HEK293 (cell line): ENCODE measurements around the gene LMO7.
A peak's percentile ranks its signal among the peaks of the same experiment; 100 is the strongest.

Experiments
- CTCF ChIA-PET: fragments of 350-600 bp; formaldehyde crosslinking; extraction: SDS; loops from one replicate; lab custom pipeline; 2021; ENCODE audit warnings: antibody characterized with exemption; lab: Yijun Ruan, JAX
- POLR2A ChIA-PET: fragments of 300-600 bp; formaldehyde crosslinking; extraction: SDS; loops from one replicate; lab custom pipeline; 2020; ENCODE audit warnings: antibody characterized with exemption, inconsistent platforms; lab: Yijun Ruan, JAX
- H3K27ac ChIP-seq: fragments of 200-500 bp; sonication (Bioruptor generic); 2 replicates; pipeline ENCODE4 v1.5.1; 2014; ENCODE audit warnings: low read depth, low read length, control low read depth, inconsistent platforms; ENCODE audit errors: extremely low read depth
- H3K36me3 ChIP-seq, 2 experiments: fragments of 200-500 bp in 1 of 2; sonication (Bioruptor generic) in 1 of 2; 1 replicate in 1 of 2; 2 replicates in 1 of 2; pipeline ENCODE4 v1.5.1; 2014 to 2017; ENCODE audit warnings: inconsistent platforms in 2 of 2, low read length in 2 of 2; ENCODE audit not compliant: control insufficient read depth in 2 of 2, insufficient read depth in 1 of 2
- H3K4me1 ChIP-seq: fragments of 200-500 bp; sonication (Bioruptor generic); 2 replicates; pipeline ENCODE4 v1.5.1; 2014; ENCODE audit warnings: mild to moderate bottlenecking, low read length, inconsistent platforms; ENCODE audit not compliant: control insufficient read depth, insufficient read depth
- H3K4me3 ChIP-seq: 2 replicates; pipeline ENCODE4 v1.5.1; 2011; ENCODE audit warnings: low read depth, mild to moderate bottlenecking, control low read depth, low read length, moderate library complexity
- H3K9me3 ChIP-seq: fragments of 200-500 bp; sonication (Bioruptor generic); 2 replicates; pipeline ENCODE4 v1.5.1; 2014; ENCODE audit warnings: low read depth, low read length, inconsistent platforms; ENCODE audit not compliant: control insufficient read depth, insufficient read depth
- ATF2 ChIP-seq: fragments of 450-650 bp; formaldehyde crosslinking; IDR thresholded peaks from 2 replicates; pipeline ENCODE4 v1.5.1; 2016; ENCODE audit warnings: missing biosample characterization, missing genetic modification characterization, low read depth
- GLI4 ChIP-seq: fragments of 450-650 bp; formaldehyde crosslinking; IDR thresholded peaks from 2 replicates; pipeline ENCODE4 v1.5.1; 2016; ENCODE audit warnings: missing biosample characterization, missing genetic modification characterization
- OVOL3 ChIP-seq: fragments of 450-650 bp; formaldehyde crosslinking; IDR thresholded peaks from 2 replicates; pipeline ENCODE4 v1.5.1; 2016; ENCODE audit warnings: missing biosample characterization, missing genetic modification characterization
- SP2 ChIP-seq: fragments of 450-650 bp; formaldehyde crosslinking; IDR thresholded peaks from 2 replicates; pipeline ENCODE4 v1.5.1; 2016; ENCODE audit warnings: missing biosample characterization, missing genetic modification characterization
- ZBTB26 ChIP-seq: fragments of 450-650 bp; formaldehyde crosslinking; optimal IDR thresholded peaks from 2 replicates; pipeline ENCODE3; 2016; ENCODE audit warnings: missing biosample characterization, mild to moderate bottlenecking, missing genetic modification characterization
- ZBTB7A ChIP-seq: fragments of 450-650 bp; formaldehyde crosslinking; IDR thresholded peaks from 2 replicates; pipeline ENCODE4 v1.5.1; 2016; ENCODE audit warnings: low read depth, missing biosample characterization, missing genetic modification characterization
- ZFP3 ChIP-seq: fragments of 450-650 bp; formaldehyde crosslinking; IDR thresholded peaks from 2 replicates; pipeline ENCODE4 v1.5.1; 2016; ENCODE audit warnings: low read depth, missing biosample characterization, missing genetic modification characterization
- ZFP37 ChIP-seq: fragments of 450-650 bp; formaldehyde crosslinking; IDR thresholded peaks from 2 replicates; pipeline ENCODE4 v1.5.1; 2016; ENCODE audit warnings: missing biosample characterization, missing genetic modification characterization
- ZNF146 ChIP-seq: fragments of 450-650 bp; formaldehyde crosslinking; IDR thresholded peaks from 2 replicates; pipeline ENCODE4 v1.5.1; 2016; ENCODE audit warnings: missing biosample characterization, missing genetic modification characterization
- ZNF18 ChIP-seq: fragments of 450-650 bp; formaldehyde crosslinking; IDR thresholded peaks from 2 replicates; pipeline ENCODE4 v1.5.1; 2016; ENCODE audit warnings: missing biosample characterization, missing genetic modification characterization
- ZNF202 ChIP-seq: fragments of 450-650 bp; formaldehyde crosslinking; IDR thresholded peaks from 2 replicates; pipeline ENCODE4 v1.5.1; 2016; ENCODE audit warnings: missing biosample characterization, missing genetic modification characterization, borderline replicate concordance
- ZNF292 ChIP-seq: fragments of 450-650 bp; formaldehyde crosslinking; IDR thresholded peaks from 2 replicates; pipeline ENCODE4 v1.5.1; 2016; ENCODE audit warnings: low read depth, missing biosample characterization, missing genetic modification characterization, borderline replicate concordance
- ZNF341 ChIP-seq: fragments of 450-650 bp; formaldehyde crosslinking; IDR thresholded peaks from 2 replicates; pipeline ENCODE4; 2016; ENCODE audit warnings: low read depth, missing biosample characterization, missing genetic modification characterization
- ZNF37A ChIP-seq: fragments of 450-650 bp; IDR thresholded peaks from 2 replicates; pipeline ENCODE4 v1.5.1; 2018; ENCODE audit warnings: missing biosample characterization, missing genetic modification characterization
- ZNF416 ChIP-seq: fragments of 450-650 bp; formaldehyde crosslinking; IDR thresholded peaks from 2 replicates; pipeline ENCODE4 v1.5.1; 2016; ENCODE audit warnings: missing biosample characterization, missing genetic modification characterization
- ZNF501 ChIP-seq: fragments of 450-650 bp; formaldehyde crosslinking; IDR thresholded peaks from 2 replicates; pipeline ENCODE4 v1.5.1; 2016; ENCODE audit warnings: missing biosample characterization, missing genetic modification characterization
- ZNF560 ChIP-seq: fragments of 450-650 bp; formaldehyde crosslinking; IDR thresholded peaks from 2 replicates; pipeline ENCODE4 v1.5.1; 2017; ENCODE audit warnings: missing biosample characterization, missing genetic modification characterization, borderline replicate concordance
- ZNF580 ChIP-seq: fragments of 450-650 bp; formaldehyde crosslinking; IDR thresholded peaks from 2 replicates; pipeline ENCODE4 v1.5.1; 2016; ENCODE audit warnings: missing biosample characterization, missing genetic modification characterization
- ZNF654 ChIP-seq: fragments of 450-650 bp; formaldehyde crosslinking; IDR thresholded peaks from 2 replicates; pipeline ENCODE4 v1.5.1; 2016; ENCODE audit warnings: low read depth, missing biosample characterization, missing genetic modification characterization
- ZNF660 ChIP-seq: fragments of 450-650 bp; IDR thresholded peaks from 2 replicates; pipeline ENCODE4 v1.5.1; 2018; ENCODE audit warnings: missing biosample characterization, mild to moderate bottlenecking, missing genetic modification characterization
- ZNF664 ChIP-seq: fragments of 450-650 bp; formaldehyde crosslinking; IDR thresholded peaks from 2 replicates; pipeline ENCODE4 v1.5.1; 2016; ENCODE audit warnings: missing biosample characterization, missing genetic modification characterization

LMO7 gene

GRCh38 chr13:75876142-75877050 is 240.3 kb downstream of the LMO7 start (continued):
- 0 out of 2 replicates have a peak, but pooled peaks have one; percentile 48 for TF ChIP-seq ZFP37 (tag by site-specific recombination)
- peak; percentile 78; the same call in 1 of the 2 replicates for TF ChIP-seq ZNF660 (tag by site-specific recombination)
- TF ChIP-seq ZNF416 (tag by site-specific recombination) = no peak
- TF ChIP-seq ZNF654 (tag by site-specific recombination) = peak; percentile 88
- TF ChIP-seq ZNF18 (tag by site-specific recombination) = no peak
- TF ChIP-seq GLI4 (tag by site-specific recombination) = no peak
- no peak for TF ChIP-seq ZNF202 (tag by site-specific recombination)
- TF ChIP-seq ZNF146 (tag by site-specific recombination) = no peak
- no peak for TF ChIP-seq ZNF501 (tag by site-specific recombination)

GRCh38 chr13:75877071-75877470 is 240.9 kb downstream of the LMO7 start:
- H3K4me1 ChIP-seq = no peaks in the 10 kb centered on the region
- no peaks in the 10 kb centered on the region for H3K9me3 ChIP-seq
- TF ChIP-seq SP2 (tag by site-specific recombination) (no peak), ZNF580 (tag by site-specific recombination) (no peak), ATF2 (tag by site-specific recombination) (no peak), ZNF560 (no peak), ZNF664 (no peak), OVOL3 (tag by site-specific recombination) (no peak), ZNF37A (tag by site-specific recombination) (no peak), ZBTB7A (no peak), ZBTB26 (tag by site-specific recombination) (no peak), ZNF341 (tag by site-specific recombination) (no peak), ZNF292 (tag by site-specific recombination) (no peak), ZFP3 (tag by site-specific recombination) (no peak)
- no peak overlapping the region for H3K4me3 ChIP-seq
- ChIA-PET CTCF (interaction anchor here (0.6 to 3.5 kb wide), 20 partner anchors 8 to 1205 kb away, joined by 3 to 19 read pairs (median 4); no protein-coding TSS in a partner anchor), POLR2A (no interaction called here)
- no peaks in the 10 kb centered on the region for H3K36me3 ChIP-seq
- H3K27ac ChIP-seq = no peak overlapping the region
